ENCODE results near the gene FAHD1. TPM values are rescaled to one million over a fixed set of nuclear protein-coding genes. Genes with fewer than 3 reads are reported as not detected.

The FAHD1 gene
- total RNA-seq, 2 experiments from 2014 or later: 18.7 to 20.7 TPM

GRCh38 chr16:1828645-1829410 is 1.8 kb downstream of the FAHD1 start:
- CTCF ChIA-PET: interaction anchor here (0.6 kb wide), 1 partner anchor 311 kb away, joined by 3 read pairs; no protein-coding TSS in a partner anchor
- POLR2A ChIA-PET: no interaction called here

GRCh38 chr16:1830213-1830612 is 3.2 kb downstream of the FAHD1 start:
- ChIA-PET CTCF (no interaction called here), POLR2A (no interaction called here)

DNA sequence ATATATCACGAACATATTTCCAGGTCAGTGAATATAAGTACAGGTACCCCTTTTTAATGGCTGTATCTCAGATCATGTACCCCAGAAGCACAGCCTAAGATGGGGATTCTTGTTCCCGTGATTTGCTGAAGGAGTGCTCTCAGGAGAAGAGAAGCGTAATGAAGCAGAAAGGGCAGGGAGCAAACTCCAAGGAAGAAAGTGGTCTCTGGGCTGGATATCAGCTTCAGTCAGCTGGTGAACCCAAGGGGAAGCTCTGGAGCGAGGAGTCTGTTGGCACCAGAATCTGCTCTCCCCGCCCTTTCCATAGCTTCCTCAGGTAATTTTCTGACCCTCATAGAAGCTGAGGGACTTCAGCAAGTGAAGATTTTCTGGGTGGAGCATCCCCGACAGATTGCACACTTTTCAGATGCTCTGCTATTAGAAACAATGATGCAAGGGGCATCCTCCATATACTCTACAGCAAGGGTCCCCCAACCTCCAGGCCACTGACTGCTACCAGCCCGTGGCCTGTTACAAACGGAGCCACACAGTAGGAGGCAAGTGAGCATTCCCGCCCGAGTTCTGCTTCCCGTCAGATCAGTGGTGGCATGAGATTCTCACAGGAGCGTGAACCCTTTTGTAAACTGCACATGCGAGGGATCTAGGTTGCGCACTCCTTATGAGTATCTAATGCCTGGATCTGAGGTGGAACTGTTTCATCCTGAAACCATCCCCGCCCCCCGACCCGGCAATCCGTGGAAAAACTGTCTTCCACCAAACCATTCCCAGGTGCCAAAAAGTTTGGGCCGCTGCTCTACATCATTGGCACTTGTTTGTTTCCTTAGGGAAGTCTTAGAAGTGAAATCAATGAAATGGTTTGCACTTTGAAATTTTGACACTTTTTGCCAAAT is 4.4 kb downstream of the FAHD1 start:
- POLR2A ChIA-PET: no interaction called here
- CTCF ChIA-PET: no interaction called here

DNA sequence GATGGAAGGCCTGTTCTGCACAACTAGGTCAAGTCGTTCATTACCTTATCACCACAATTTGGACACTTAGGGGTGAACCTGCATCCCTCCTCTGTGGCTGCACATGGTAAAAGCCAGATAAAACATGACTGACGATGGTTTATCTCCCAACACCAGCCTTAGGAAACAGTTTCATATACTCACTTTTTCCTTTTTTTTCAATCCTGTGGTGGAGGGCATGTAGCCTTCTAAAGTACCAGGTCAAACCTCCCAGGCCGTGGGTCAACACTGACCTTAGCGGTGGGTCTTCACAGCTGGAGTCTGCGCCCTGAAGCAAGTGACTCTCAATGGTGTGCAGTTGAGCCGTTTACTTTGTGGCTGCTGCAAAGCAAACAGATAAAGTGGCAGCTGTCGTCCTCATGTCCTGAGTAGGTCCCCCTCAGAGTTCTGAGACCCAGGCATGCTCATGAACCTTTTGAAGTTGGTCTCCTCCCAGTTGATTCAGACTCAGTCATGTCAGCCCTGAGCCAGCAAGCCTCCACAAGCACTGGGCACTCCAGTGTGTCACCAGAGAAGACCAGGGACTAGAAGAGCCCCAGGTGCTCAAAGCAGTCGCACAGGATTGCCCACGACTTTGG is 5.9 kb downstream of the FAHD1 start:
- POLR2A ChIA-PET: no interaction called here
- CTCF ChIA-PET: interaction anchor here (0.6 kb wide), 1 partner anchor 322 kb away, joined by 3 read pairs; no protein-coding TSS in a partner anchor

DNA sequence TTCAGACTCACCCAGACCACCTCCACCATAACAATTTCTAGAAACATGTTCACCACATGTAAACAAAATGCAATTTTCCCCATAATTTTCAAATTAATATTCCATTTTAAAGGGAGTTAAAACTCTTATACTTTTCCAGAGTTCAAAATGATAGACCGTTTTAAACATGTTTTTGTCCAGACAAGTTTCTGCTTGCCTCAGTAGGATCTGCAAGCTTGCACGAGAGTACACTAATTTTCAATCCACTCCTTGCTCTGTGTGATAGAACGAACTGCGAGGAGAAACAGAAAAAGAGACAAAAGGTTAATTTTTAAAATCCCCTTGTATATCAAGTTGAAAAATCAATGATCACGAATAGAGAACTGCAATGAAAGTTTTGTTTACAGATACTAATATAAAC is 7.1 kb downstream of the FAHD1 start:
- POLR2A ChIA-PET: no interaction called here
- CTCF ChIA-PET: interaction anchor here (0.6 kb wide), 2 partner anchors 10 to 544 kb away, joined by 3 read pairs; no protein-coding TSS in a partner anchor

GRCh38 chr16:1839554-1839953 is 12.5 kb downstream of the FAHD1 start:
- ChIA-PET POLR2A (interaction anchor here (0.6 kb wide), 1 partner anchor 487 kb away, joined by 8 read pairs; no protein-coding TSS in a partner anchor), CTCF (no interaction called here)

DNA sequence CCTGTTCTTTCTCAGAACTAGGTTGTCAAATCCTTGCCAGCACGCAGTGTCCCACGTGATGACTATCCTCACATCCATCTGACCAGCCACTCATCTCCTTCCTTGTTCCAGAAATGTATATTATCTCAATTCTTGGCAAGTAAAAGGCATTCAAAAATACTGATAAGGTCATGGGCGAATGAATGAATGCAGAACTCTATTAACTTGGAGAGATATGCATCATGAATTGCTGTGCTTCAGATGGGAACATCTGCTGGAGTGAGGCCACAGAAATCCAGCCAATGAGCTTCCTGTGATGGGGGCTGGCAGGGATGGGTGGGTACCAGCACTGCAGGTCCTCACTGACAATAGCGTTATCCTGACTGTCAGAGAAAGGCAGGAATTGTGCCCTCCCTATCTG is 19.0 kb downstream of the FAHD1 start:
- ChIA-PET POLR2A (no interaction called here), CTCF (no interaction called here)

GRCh38 chr16:1846416-1846815 is 19.4 kb downstream of the FAHD1 start:
- ChIA-PET POLR2A (no interaction called here), CTCF (no interaction called here)

GRCh38 chr16:1850981-1851380 is 24.0 kb downstream of the FAHD1 start:
- ChIA-PET POLR2A (no interaction called here), CTCF (no interaction called here)

DNA sequence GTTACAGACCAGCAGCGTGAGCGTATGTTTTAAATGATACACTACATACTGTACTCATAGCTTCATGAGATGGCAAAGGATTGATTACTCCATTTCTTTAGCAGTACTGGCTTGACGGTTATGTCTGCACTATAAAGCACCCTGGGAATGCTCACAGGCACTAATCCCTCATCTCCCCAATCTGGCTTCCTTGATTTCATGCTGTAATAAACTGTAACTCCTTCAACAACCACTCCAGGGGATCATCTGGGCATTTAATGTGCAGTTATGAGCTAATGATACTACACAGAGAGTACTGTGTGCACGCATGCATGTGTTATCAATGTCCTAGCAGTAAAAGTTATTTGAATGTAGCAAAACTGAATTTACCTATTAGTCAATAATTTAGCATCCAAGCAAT is 24.8 kb downstream of the FAHD1 start:
- CTCF ChIA-PET: interaction anchor here (0.5 to 0.8 kb wide), 2 partner anchors 72 to 171 kb away, joined by 3 to 4 read pairs; no protein-coding TSS in a partner anchor
- POLR2A ChIA-PET: no interaction called here

- POLR2A ChIA-PET: no interaction called here
- CTCF ChIA-PET: interaction anchor here (0.9 kb wide), 1 partner anchor 152 kb away, joined by 3 read pairs; the partner anchor contains the start of gene MAPK8IP3
These were observed 30.6 kb downstream of the FAHD1 start for GRCh38 chr16:1857433-1858097.

- CTCF ChIA-PET: interaction anchor here (0.9 kb wide), 1 partner anchor 153 kb away, joined by 3 read pairs; the partner anchor contains the start of gene MAPK8IP3
- POLR2A ChIA-PET: no interaction called here
These were observed 31.3 kb downstream of the FAHD1 start for GRCh38 chr16:1858189-1858865.

- POLR2A ChIA-PET: no interaction called here
These were observed 32.6 kb downstream of the FAHD1 start for GRCh38 chr16:1859650-1860049.

DNA sequence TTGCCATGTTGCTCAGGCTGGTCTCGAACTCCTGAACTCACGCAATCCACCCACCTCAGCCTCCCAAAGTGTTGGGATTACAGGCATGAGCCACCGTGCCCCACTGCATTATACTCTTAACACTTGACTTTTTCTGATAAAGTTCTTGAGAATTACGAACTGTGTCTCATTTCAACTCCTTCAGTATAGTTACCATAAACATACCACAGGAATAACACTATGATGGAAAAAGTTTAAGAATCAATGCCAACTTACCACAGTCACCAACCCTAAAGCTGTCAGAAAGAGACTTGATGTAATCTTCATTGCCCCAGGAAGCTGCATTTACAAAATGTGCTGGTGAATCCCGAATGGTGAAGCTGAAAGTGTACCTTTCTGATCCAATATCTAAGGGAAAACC is 34.7 kb downstream of the FAHD1 start:
- ChIA-PET CTCF (interaction anchor here (1.4 to 3.5 kb wide), 2 partner anchors 16 to 67 kb away, joined by 3 to 13 read pairs; no protein-coding TSS in a partner anchor), POLR2A (no interaction called here)

More at GRCh38 chr16:1859650-1860049, 32.6 kb downstream of the FAHD1 start:
- CTCF ChIA-PET: no interaction called here

GRCh38 chr16:1862394-1862793 is 35.4 kb downstream of the FAHD1 start:
- CTCF ChIA-PET: interaction anchor here (1.0 to 3.5 kb wide), 4 partner anchors 16 to 79 kb away, joined by 3 to 13 read pairs (median 6); no protein-coding TSS in a partner anchor
- POLR2A ChIA-PET: no interaction called here

DNA sequence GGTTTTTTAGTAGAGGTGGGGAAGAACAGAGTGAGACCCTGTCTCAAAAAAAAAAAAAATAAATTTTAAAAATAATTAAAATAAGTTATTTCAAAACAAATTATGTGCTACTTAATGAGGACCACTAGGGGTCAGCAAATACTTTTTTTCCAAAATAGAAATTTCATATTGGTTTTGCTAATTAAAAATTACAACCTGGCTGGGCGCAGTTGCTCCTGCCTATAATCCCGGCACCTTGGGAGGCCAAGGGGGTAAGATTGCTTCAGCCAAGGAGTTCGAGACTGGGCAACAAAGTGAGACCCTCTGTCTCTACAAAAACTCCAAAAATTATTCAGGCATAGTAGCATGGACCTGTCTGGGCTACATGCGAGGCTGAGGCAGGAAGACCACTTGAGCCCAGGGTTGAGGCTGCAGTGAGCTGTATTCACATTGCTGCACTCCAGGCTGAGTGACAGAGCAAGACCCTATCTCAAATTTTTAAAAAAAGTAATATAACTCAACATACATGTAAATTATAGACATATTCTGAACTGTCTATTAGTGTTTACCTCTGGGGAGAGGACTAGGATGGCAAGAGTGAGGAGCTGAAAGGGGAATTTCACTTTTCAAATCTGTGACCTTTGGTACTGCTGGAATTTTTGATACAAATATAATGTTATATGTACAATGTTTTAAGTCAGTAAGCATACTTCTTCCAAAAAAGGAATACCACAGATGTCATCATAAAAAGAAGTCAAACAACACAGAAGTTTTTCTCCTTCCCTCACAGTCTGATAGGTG is 36.9 kb downstream of the FAHD1 start:
- ChIA-PET POLR2A (no interaction called here), CTCF (interaction anchor here (0.6 to 3.5 kb wide), 6 partner anchors 45 to 763 kb away, joined by 3 to 13 read pairs (median 3); no protein-coding TSS in a partner anchor)

- CTCF ChIA-PET: interaction anchor here (1.2 kb wide), 1 partner anchor 156 kb away, joined by 4 read pairs; no protein-coding TSS in a partner anchor
- POLR2A ChIA-PET: no interaction called here
These were observed 39.1 kb downstream of the FAHD1 start for GRCh38 chr16:1865902-1866690.

All from activated CD8-positive, alpha-beta memory T cell treated with anti-CD3 and anti-CD28 coated beads for 36 hours (primary cell).